GM18520 (cell line): ENCODE results near the gene PCSK6.

Experiments used
- ATAC-seq: cut with Tn5 transposase; IDR thresholded peaks from one replicate; pipeline ENCODE4 v1.9.1; 2021; ENCODE audit not compliant: unreplicated experiment

The PCSK6 gene

GRCh38 chr15:101316529-101316928, 173.0 kb downstream of the PCSK6 start:
- no peak for ATAC-seq

GRCh38 chr15:101315736-101316135, 173.8 kb downstream of the PCSK6 start:
- ATAC-seq = no peak

GRCh38 chr15:101314336-101315125, 175.0 kb downstream of the PCSK6 start:
- no peak for ATAC-seq

- ATAC-seq = no peak
Measured at GRCh38 chr15:101313041-101313761, 176.3 kb downstream of the PCSK6 start.

GRCh38 chr15:101310508-101310907, 179.0 kb downstream of the PCSK6 start:
- ATAC-seq = no peak

GRCh38 chr15:101310161-101310480, 179.4 kb downstream of the PCSK6 start:
- ATAC-seq = no peak

GRCh38 chr15:101309436-101310160, 179.9 kb downstream of the PCSK6 start:
- ATAC-seq = no peak

- no peak for ATAC-seq
Measured at GRCh38 chr15:101308604-101309435, 180.7 kb downstream of the PCSK6 start.

GRCh38 chr15:101307897-101308603, 181.5 kb downstream of the PCSK6 start:
- ATAC-seq = no peak

GRCh38 chr15:101307048-101307896, 182.2 kb downstream of the PCSK6 start:
- no peak for ATAC-seq

- ATAC-seq = no peak
Measured at GRCh38 chr15:101306341-101307047, 183.0 kb downstream of the PCSK6 start.

GRCh38 chr15:101305820-101306255, 183.7 kb downstream of the PCSK6 start:
- ATAC-seq = no peak

GRCh38 chr15:101303408-101303807, 186.1 kb downstream of the PCSK6 start:
- ATAC-seq = no peak

GRCh38 chr15:101296418-101297405, 192.8 kb downstream of the PCSK6 start:
- ATAC-seq = no peak

GRCh38 chr15:101295607-101296161, 193.8 kb downstream of the PCSK6 start:
- ATAC-seq = no peak

GRCh38 chr15:101294731-101295606, 194.5 kb downstream of the PCSK6 start, which contains the start of gene SNRPA1:
TSS of gene SNRPA1 (minus strand) at chr15:101295248. CDS start at chr15:101295178, 70 bp downstream.
- peak; percentile 69 for ATAC-seq
